ENCODE measurements around the gene ZNF506. TPM values are rescaled to one million over a fixed set of nuclear protein-coding genes. Genes with fewer than 3 reads are reported as not detected.

The ZNF506 gene
- total RNA-seq, 1 donor from 2014 or later: 19.9 TPM

GRCh38 chr19:19758164-19758563 is 63.4 kb downstream of the ZNF506 start:
- no peak overlapping the region for H3K4me3 Mint-ChIP-seq (ENCODE audit: unreplicated experiment)
- no peak for TF ChIP-seq CTCF (IDR thresholded peaks at IDR 0.05; ENCODE audit: unreplicated experiment)
- peaks cover 2% of the 10 kb centered on the region for H3K27me3 Mint-ChIP-seq (ENCODE audit: unreplicated experiment)
- no peaks in the 10 kb centered on the region for H3K4me1 Mint-ChIP-seq (ENCODE audit: unreplicated experiment)
- no peak overlapping the region for H3K27ac Mint-ChIP-seq (ENCODE audit: unreplicated experiment)
- peaks cover 8% of the 10 kb centered on the region for H3K36me3 Mint-ChIP-seq (ENCODE audit: low read depth, unreplicated experiment)
- no peaks in the 10 kb centered on the region for H3K9me3 Mint-ChIP-seq (ENCODE audit: unreplicated experiment)
- no peak for DNase-seq (ENCODE audit: low spot score)

- H3K27ac Mint-ChIP-seq (ENCODE audit: unreplicated experiment): no peak overlapping the region
These were observed 68.7 kb downstream of the ZNF506 start for GRCh38 chr19:19752760-19753403.

GRCh38 chr19:19751846-19752245 is 69.7 kb downstream of the ZNF506 start:
- H3K36me3 Mint-ChIP-seq (ENCODE audit: low read depth, unreplicated experiment): peaks cover 12% of the 10 kb centered on the region
- H3K27me3 Mint-ChIP-seq (ENCODE audit: unreplicated experiment): peaks cover 6% of the 10 kb centered on the region
- peak overlapping the region; percentile 56 for H3K4me3 Mint-ChIP-seq (ENCODE audit: unreplicated experiment)

More at GRCh38 chr19:19752760-19753403, 68.7 kb downstream of the ZNF506 start:
- Mint-ChIP-seq H3K9me3 (ENCODE audit: unreplicated experiment) (peaks cover 11% of the 10 kb centered on the region), H3K36me3 (ENCODE audit: low read depth, unreplicated experiment) (peaks cover 12% of the 10 kb centered on the region), H3K27me3 (ENCODE audit: unreplicated experiment) (peaks cover 6% of the 10 kb centered on the region), H3K4me1 (ENCODE audit: unreplicated experiment) (no peaks in the 10 kb centered on the region), H3K4me3 (ENCODE audit: unreplicated experiment) (no peak overlapping the region)
- no peak for TF ChIP-seq CTCF (IDR thresholded peaks at IDR 0.05; ENCODE audit: unreplicated experiment)
- no peak for DNase-seq (ENCODE audit: low spot score)

GRCh38 chr19:19750842-19751790 is 70.4 kb downstream of the ZNF506 start:
- peaks cover 12% of the 10 kb centered on the region for H3K36me3 Mint-ChIP-seq (ENCODE audit: low read depth, unreplicated experiment)
- no peak overlapping the region for H3K27ac Mint-ChIP-seq (ENCODE audit: unreplicated experiment)
- no peaks in the 10 kb centered on the region for H3K4me1 Mint-ChIP-seq (ENCODE audit: unreplicated experiment)
- peaks cover 6% of the 10 kb centered on the region for H3K27me3 Mint-ChIP-seq (ENCODE audit: unreplicated experiment)
- no peak for DNase-seq (ENCODE audit: low spot score)
- peaks cover 11% of the 10 kb centered on the region for H3K9me3 Mint-ChIP-seq (ENCODE audit: unreplicated experiment)
- H3K4me3 Mint-ChIP-seq (ENCODE audit: unreplicated experiment): peak overlapping the region; percentile 51
- TF ChIP-seq CTCF (IDR thresholded peaks at IDR 0.05; ENCODE audit: unreplicated experiment): no peak

More at GRCh38 chr19:19751846-19752245, 69.7 kb downstream of the ZNF506 start:
- peaks cover 11% of the 10 kb centered on the region for H3K9me3 Mint-ChIP-seq (ENCODE audit: unreplicated experiment)
- no peak for TF ChIP-seq CTCF (IDR thresholded peaks at IDR 0.05; ENCODE audit: unreplicated experiment)
- no peak for DNase-seq (ENCODE audit: low spot score)
- H3K27ac Mint-ChIP-seq (ENCODE audit: unreplicated experiment): no peak overlapping the region
- H3K4me1 Mint-ChIP-seq (ENCODE audit: unreplicated experiment): no peaks in the 10 kb centered on the region

Measured in endothelial cell (in vitro differentiated cells).